HepG2 (cell line): ENCODE measurements around the gene RWDD4.

Source experiments
- NFYC ChIP-seq: IDR thresholded peaks from 2 replicates; pipeline ENCODE4 v1.6.1; 2016; ENCODE audit warnings: missing genetic modification reagents, missing compliant biosample characterization
- STAT5B ChIP-seq: sonication (generic); formaldehyde crosslinking; IDR thresholded peaks from 2 replicates; pipeline ENCODE4 v1.4.0; 2020; ENCODE audit warnings: missing genetic modification reagents
- ZNF841 ChIP-seq: sonication (generic); formaldehyde crosslinking; IDR thresholded peaks from 2 replicates; pipeline ENCODE4 v1.8.1; 2023; ENCODE audit warnings: missing genetic modification reagents, borderline replicate concordance
- TF ChIP-seq, protein P1 (sequence below): sonication (generic); formaldehyde crosslinking; IDR thresholded peaks from 2 replicates; pipeline ENCODE4 v1.4.0; 2020; ENCODE audit warnings: missing genetic modification reagents

DNA sequence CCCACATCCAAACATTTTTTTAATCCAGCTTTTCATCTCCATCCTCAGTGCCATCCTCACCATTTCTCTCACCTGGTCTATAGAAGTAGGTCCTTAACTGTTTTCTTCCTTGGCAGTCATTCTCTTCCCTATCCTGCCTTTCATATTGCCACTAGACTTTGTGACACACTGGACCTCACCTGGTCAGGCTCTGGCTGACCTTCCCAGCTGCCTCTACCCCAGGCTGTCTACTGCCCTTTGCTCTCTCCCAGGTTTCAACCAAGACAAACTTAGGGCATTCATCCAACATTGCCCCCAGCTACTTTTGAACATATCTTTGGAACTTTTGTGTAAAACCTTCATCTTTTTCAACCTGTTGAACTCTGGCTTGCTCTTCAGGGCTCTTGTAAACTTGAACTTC is 39.9 kb upstream of the RWDD4 start:
- TF ChIP-seq STAT5B (CRISPR knock-in tag) (no peak), ZNF841 (CRISPR knock-in tag) (no peak), NFYC (CRISPR knock-in tag) (no peak)
- TF ChIP-seq, protein P1, sequence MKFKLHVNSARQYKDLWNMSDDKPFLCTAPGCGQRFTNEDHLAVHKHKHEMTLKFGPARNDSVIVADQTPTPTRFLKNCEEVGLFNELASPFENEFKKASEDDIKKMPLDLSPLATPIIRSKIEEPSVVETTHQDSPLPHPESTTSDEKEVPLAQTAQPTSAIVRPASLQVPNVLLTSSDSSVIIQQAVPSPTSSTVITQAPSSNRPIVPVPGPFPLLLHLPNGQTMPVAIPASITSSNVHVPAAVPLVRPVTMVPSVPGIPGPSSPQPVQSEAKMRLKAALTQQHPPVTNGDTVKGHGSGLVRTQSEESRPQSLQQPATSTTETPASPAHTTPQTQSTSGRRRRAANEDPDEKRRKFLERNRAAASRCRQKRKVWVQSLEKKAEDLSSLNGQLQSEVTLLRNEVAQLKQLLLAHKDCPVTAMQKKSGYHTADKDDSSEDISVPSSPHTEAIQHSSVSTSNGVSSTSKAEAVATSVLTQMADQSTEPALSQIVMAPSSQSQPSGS, result no peak
